HUES64 (cell line): Measurements from ENCODE around the gene URGCP.

Experiments used
- H3K27ac ChIP-seq: 2 replicates; pipeline ENCODE4 v1.7.0; 2013; ENCODE audit warnings: low read depth, low read length, inconsistent platforms
- H3K27me3 ChIP-seq: 2 replicates; pipeline ENCODE4 v1.6.1; 2013; ENCODE audit warnings: mild to moderate bottlenecking, low read length; ENCODE audit not compliant: insufficient read depth
- H3K36me3 ChIP-seq: 2 replicates; pipeline ENCODE4 v1.6.1; 2013; ENCODE audit warnings: mild to moderate bottlenecking, low read length; ENCODE audit not compliant: insufficient read depth
- H3K4me1 ChIP-seq: 2 replicates; pipeline ENCODE4 v1.6.1; 2013; ENCODE audit warnings: mild to moderate bottlenecking, low read length, moderate library complexity; ENCODE audit not compliant: insufficient read depth
- H3K4me3 ChIP-seq: 2 replicates; pipeline ENCODE4 v1.5.1; 2013; ENCODE audit warnings: mild to moderate bottlenecking, low read length, moderate library complexity
- H3K9ac ChIP-seq: 2 replicates; pipeline ENCODE4 v1.6.1; 2013; ENCODE audit warnings: mild to moderate bottlenecking, low read depth, low read length
- H3K9me3 ChIP-seq: 2 replicates; pipeline ENCODE4 v1.6.1; 2013; ENCODE audit warnings: low read depth, low read length; ENCODE audit not compliant: insufficient read depth
- WGBS: fragments of 150-250, 120-280 bp; methylation state at CpG from one replicate; pipeline ENCODE4 v1.1.7; 2013; ENCODE audit warnings: missing lambda C conversion rate; 5-methylcytosine and 5-hydroxymethylcytosine counted together

The URGCP gene

DNA sequence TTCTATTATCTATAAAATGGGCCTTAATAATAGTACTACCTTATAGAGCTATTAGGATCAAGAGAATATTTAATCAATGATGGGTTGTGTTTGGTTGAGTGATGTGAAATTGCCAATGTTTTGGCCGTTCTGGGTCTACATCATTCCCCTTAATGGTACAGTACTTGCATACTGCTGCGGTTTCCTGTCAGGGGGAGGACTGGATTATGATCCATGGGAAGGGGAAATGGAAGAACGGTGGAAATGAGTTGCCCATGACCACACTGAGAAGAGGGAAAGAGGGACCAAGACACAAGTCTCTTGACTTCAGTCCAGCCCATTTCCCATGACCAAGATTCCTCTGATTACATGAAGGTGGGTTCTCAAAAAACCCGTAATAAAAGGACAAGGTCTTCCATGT lies 36.1 kb downstream of the URGCP start:
- Histone ChIP-seq H3K9ac (no peak overlapping the region), H3K27ac (no peak overlapping the region), H3K4me3 (0 out of 2 replicates have a peak overlapping the region, but pooled peaks have one; percentile 94), H3K9me3 (no peaks in the 10 kb centered on the region), H3K36me3 (peaks cover 17% of the 10 kb centered on the region), H3K27me3 (0 out of 2 replicates have a peak, but pooled peaks cover 3% of the 10 kb centered on the region), H3K4me1 (peaks cover 22% of the 10 kb centered on the region)
- WGBS, result 95% methylated on average over 4 of the region's 4 CpGs

GRCh38 chr7:43869867-43870240 lies 36.5 kb downstream of the URGCP start:
- peak overlapping the region; percentile 77 for H3K9ac ChIP-seq
- H3K9me3 ChIP-seq, result no peaks in the 10 kb centered on the region
- 69% methylated on average over 13 of the region's 13 CpGs for WGBS
- peak overlapping the region; percentile 59; the same call in 1 of the 2 replicates for H3K27ac ChIP-seq
- H3K27me3 ChIP-seq, result 0 out of 2 replicates have a peak, but pooled peaks cover 3% of the 10 kb centered on the region
- peaks cover 20% of the 10 kb centered on the region for H3K36me3 ChIP-seq
- H3K4me3 ChIP-seq, result peak overlapping the region; percentile 94
- H3K4me1 ChIP-seq, result peaks cover 22% of the 10 kb centered on the region

GRCh38 chr7:43869006-43869866 lies 37.2 kb downstream of the URGCP start, which contains the start of gene MRPS24:
Gene MRPS24 (minus strand): TSS chr7:43869517. CDS start chr7:43869495, 22 bp downstream.
- 1% methylated on average over 81 of the region's 81 CpGs for WGBS
- Histone ChIP-seq H3K4me1 (peaks cover 22% of the 10 kb centered on the region), H3K27me3 (0 out of 2 replicates have a peak, but pooled peaks cover 3% of the 10 kb centered on the region), H3K36me3 (peaks cover 20% of the 10 kb centered on the region), H3K27ac (peak within 1 kb of the TSS; percentile 87), H3K9ac (peak within 1 kb of the TSS; percentile 96), H3K9me3 (no peaks in the 10 kb centered on the region), H3K4me3 (peak within 1 kb of the TSS; percentile 94)

DNA sequence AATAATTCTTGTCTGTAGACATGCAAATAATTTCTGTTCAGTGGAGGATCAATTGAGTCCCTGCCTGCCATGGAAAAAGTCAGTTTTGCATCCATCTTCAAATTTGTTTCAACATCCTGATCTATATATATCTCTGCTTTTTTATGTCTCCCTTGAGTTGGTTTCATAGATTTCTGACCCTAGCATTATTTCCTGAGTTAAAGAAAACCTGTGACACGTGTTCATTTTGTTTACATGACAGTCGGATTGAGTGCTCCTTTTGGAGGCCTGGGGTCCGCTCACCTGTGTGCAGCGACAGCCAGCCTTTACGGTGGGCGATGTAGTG lies 37.8 kb downstream of the URGCP start:
- WGBS, result 2% methylated on average over 6 of the region's 6 CpGs
- Histone ChIP-seq H3K9me3 (no peaks in the 10 kb centered on the region), H3K36me3 (peaks cover 20% of the 10 kb centered on the region), H3K27ac (no peak overlapping the region), H3K27me3 (0 out of 2 replicates have a peak, but pooled peaks cover 3% of the 10 kb centered on the region), H3K9ac (peak overlapping the region; percentile 45), H3K4me3 (peak overlapping the region; percentile 94), H3K4me1 (peaks cover 22% of the 10 kb centered on the region)

- Histone ChIP-seq H3K4me1 (peaks cover 22% of the 10 kb centered on the region), H3K4me3 (peak overlapping the region; percentile 94), H3K36me3 (peaks cover 20% of the 10 kb centered on the region), H3K9ac (no peak overlapping the region), H3K27ac (no peak overlapping the region), H3K9me3 (no peaks in the 10 kb centered on the region), H3K27me3 (0 out of 2 replicates have a peak, but pooled peaks cover 3% of the 10 kb centered on the region)
- 83% methylated on average over 7 of the region's 7 CpGs for WGBS
These were observed 38.2 kb downstream of the URGCP start for GRCh38 chr7:43868181-43868580.

DNA sequence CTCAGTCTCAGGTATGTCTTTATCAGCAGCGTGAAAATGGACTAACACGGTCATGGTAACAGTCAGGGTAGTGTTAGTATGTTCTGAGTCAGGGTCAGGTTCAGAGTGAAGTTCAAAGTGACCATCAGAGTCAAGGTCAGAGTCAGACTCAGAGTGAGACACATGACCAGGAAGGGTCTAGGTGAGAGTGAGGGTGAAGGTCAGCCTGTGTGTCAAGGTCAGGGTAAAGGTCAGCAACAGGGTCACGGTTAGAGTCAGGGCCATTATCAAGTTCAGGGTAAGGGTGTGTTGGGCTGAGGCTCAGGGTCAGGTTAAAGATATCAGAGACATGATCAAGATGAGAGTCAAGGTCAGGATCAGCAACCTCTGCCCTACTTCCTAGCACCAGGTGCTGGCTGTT lies 41.1 kb downstream of the URGCP start:
- Histone ChIP-seq H3K4me3 (no peak overlapping the region), H3K27ac (no peak overlapping the region), H3K27me3 (0 out of 2 replicates have a peak, but pooled peaks cover under 1% of the 10 kb centered on the region), H3K4me1 (peaks cover 11% of the 10 kb centered on the region; the same call in 1 of the 2 replicates), H3K9ac (no peak overlapping the region), H3K36me3 (peaks cover 20% of the 10 kb centered on the region), H3K9me3 (no peaks in the 10 kb centered on the region)
- 96% methylated on average over 3 of the region's 3 CpGs for WGBS

DNA sequence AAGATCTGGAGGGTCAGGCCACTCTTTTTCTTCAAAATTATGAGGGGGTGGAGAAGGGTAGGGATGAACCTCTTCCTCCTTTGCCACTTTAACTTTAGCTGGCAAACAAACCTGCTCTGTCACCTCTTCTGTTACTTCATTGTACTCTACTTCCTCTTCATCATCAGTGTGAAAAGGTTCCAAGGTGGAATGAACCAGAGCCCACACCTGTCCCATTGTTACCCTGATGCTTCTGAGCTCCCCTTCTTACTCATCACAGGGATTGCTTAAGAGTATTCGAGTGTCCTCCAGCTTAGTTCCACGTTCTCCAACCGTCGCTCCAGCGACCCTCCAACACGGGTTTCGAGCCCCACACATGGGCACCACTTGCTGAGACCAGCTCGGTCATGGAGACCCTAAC lies 42.3 kb downstream of the URGCP start:
- Histone ChIP-seq H3K9me3 (no peaks in the 10 kb centered on the region), H3K4me1 (peaks cover 4% of the 10 kb centered on the region; the same call in 1 of the 2 replicates), H3K27ac (no peak overlapping the region), H3K27me3 (no peaks in the 10 kb centered on the region), H3K4me3 (no peak overlapping the region), H3K36me3 (peaks cover 20% of the 10 kb centered on the region), H3K9ac (no peak overlapping the region)
- 88% methylated on average over 8 of the region's 8 CpGs for WGBS

- Histone ChIP-seq H3K9ac (no peak overlapping the region), H3K27ac (no peak overlapping the region), H3K4me3 (no peak overlapping the region), H3K9me3 (no peaks in the 10 kb centered on the region), H3K4me1 (no peaks in the 10 kb centered on the region), H3K36me3 (no peaks in the 10 kb centered on the region), H3K27me3 (no peaks in the 10 kb centered on the region)
- 91% methylated on average over 1 of the region's 1 CpG for WGBS
These were observed 49.4 kb downstream of the URGCP start for GRCh38 chr7:43856996-43857395.

GRCh38 chr7:43856316-43856715 lies 50.1 kb downstream of the URGCP start:
- 95% methylated on average over 4 of the region's 4 CpGs for WGBS
- Histone ChIP-seq H3K27me3 (no peaks in the 10 kb centered on the region), H3K4me1 (no peaks in the 10 kb centered on the region), H3K27ac (no peak overlapping the region), H3K9me3 (no peaks in the 10 kb centered on the region), H3K36me3 (no peaks in the 10 kb centered on the region), H3K9ac (no peak overlapping the region), H3K4me3 (no peak overlapping the region)

DNA sequence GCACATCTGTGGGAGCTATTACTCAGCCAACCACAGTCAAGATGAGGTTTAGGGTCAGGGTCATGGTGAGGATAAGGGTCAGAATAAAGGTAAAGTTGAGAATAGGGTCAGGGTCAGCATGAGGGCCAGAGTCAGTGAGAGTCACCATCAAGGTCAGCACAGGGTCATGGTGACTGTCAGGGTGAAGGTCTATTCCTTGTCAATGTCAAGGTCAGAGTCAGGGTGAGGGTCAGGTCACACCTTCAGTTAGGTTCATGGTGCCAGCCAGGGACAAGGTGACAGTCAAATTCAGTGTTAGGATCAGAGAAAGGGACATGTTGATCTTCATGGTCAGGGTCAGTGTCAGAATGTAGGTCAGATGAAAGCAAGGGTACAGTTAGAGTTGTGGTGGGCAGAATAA lies 51.2 kb downstream of the URGCP start:
- Histone ChIP-seq H3K9me3 (no peaks in the 10 kb centered on the region), H3K27me3 (no peaks in the 10 kb centered on the region), H3K27ac (no peak overlapping the region), H3K36me3 (no peaks in the 10 kb centered on the region), H3K9ac (no peak overlapping the region), H3K4me3 (no peak overlapping the region), H3K4me1 (no peaks in the 10 kb centered on the region)

GRCh38 chr7:43851805-43852204 lies 54.6 kb downstream of the URGCP start:
- Histone ChIP-seq H3K4me3 (no peak overlapping the region), H3K9ac (no peak overlapping the region), H3K9me3 (no peaks in the 10 kb centered on the region), H3K27ac (no peak overlapping the region), H3K4me1 (no peaks in the 10 kb centered on the region), H3K27me3 (no peaks in the 10 kb centered on the region), H3K36me3 (no peaks in the 10 kb centered on the region)
- 100% methylated on average over 2 of the region's 2 CpGs for WGBS
